ENCODE measurements around the gene SLC22A23.

The SLC22A23 gene

GRCh38 chr6:3480009-3480408 is 23.2 kb upstream of the SLC22A23 start:
- no peaks in the 10 kb centered on the region for H3K9me3 ChIP-seq (ENCODE audit: severe bottlenecking)
- H3K27me3 ChIP-seq (ENCODE audit: insufficient read depth, poor library complexity, severe bottlenecking), result no peaks in the 10 kb centered on the region
- H3K4me1 ChIP-seq (ENCODE audit: insufficient read depth, poor library complexity, severe bottlenecking), result no peaks in the 10 kb centered on the region
- H3K27ac ChIP-seq (ENCODE audit: poor library complexity, severe bottlenecking), result no peak overlapping the region
- TF ChIP-seq CTCF (IDR thresholded peaks at IDR 0.05; ENCODE audit: poor library complexity, severe bottlenecking), result no peak
- no peaks in the 10 kb centered on the region for H3K36me3 ChIP-seq (ENCODE audit: low read depth)
- H3K4me3 ChIP-seq (ENCODE audit: severe bottlenecking), result no peak overlapping the region
- no peak for ATAC-seq (ENCODE audit: low read depth)
- DNase-seq (ENCODE audit: low spot score), result no peak

GRCh38 chr6:3473773-3474172 is 16.9 kb upstream of the SLC22A23 start:
- DNase-seq (ENCODE audit: low spot score) (no peak), ATAC-seq (ENCODE audit: low read depth) (no peak)
- H3K27ac ChIP-seq (ENCODE audit: poor library complexity, severe bottlenecking), result no peak overlapping the region
- no peak overlapping the region for H3K4me3 ChIP-seq (ENCODE audit: severe bottlenecking)
- H3K36me3 ChIP-seq (ENCODE audit: low read depth), result no peaks in the 10 kb centered on the region
- H3K27me3 ChIP-seq (ENCODE audit: insufficient read depth, poor library complexity, severe bottlenecking), result no peaks in the 10 kb centered on the region
- no peak for TF ChIP-seq CTCF (IDR thresholded peaks at IDR 0.05; ENCODE audit: poor library complexity, severe bottlenecking)
- no peaks in the 10 kb centered on the region for H3K9me3 ChIP-seq (ENCODE audit: severe bottlenecking)
- H3K4me1 ChIP-seq (ENCODE audit: insufficient read depth, poor library complexity, severe bottlenecking), result peaks cover 7% of the 10 kb centered on the region

GRCh38 chr6:3471711-3472110 is 14.9 kb upstream of the SLC22A23 start:
- Histone ChIP-seq H3K9me3 (ENCODE audit: severe bottlenecking) (no peaks in the 10 kb centered on the region), H3K27me3 (ENCODE audit: insufficient read depth, poor library complexity, severe bottlenecking) (no peaks in the 10 kb centered on the region), H3K27ac (ENCODE audit: poor library complexity, severe bottlenecking) (no peak overlapping the region), H3K36me3 (ENCODE audit: low read depth) (no peaks in the 10 kb centered on the region), H3K4me3 (ENCODE audit: severe bottlenecking) (no peak overlapping the region), H3K4me1 (ENCODE audit: insufficient read depth, poor library complexity, severe bottlenecking) (peaks cover 7% of the 10 kb centered on the region)
- TF ChIP-seq CTCF (IDR thresholded peaks at IDR 0.05; ENCODE audit: poor library complexity, severe bottlenecking), result no peak
- DNase-seq (ENCODE audit: low spot score), result no peak
- no peak for ATAC-seq (ENCODE audit: low read depth)

- no peak for TF ChIP-seq CTCF (IDR thresholded peaks at IDR 0.05; ENCODE audit: poor library complexity, severe bottlenecking)
- no peak for ATAC-seq (ENCODE audit: low read depth)
- H3K9me3 ChIP-seq (ENCODE audit: severe bottlenecking), result no peaks in the 10 kb centered on the region
- no peak for DNase-seq (ENCODE audit: low spot score)
- no peak overlapping the region for H3K4me3 ChIP-seq (ENCODE audit: severe bottlenecking)
- H3K27ac ChIP-seq (ENCODE audit: poor library complexity, severe bottlenecking), result no peak overlapping the region
- no peaks in the 10 kb centered on the region for H3K27me3 ChIP-seq (ENCODE audit: insufficient read depth, poor library complexity, severe bottlenecking)
- peaks cover 7% of the 10 kb centered on the region for H3K4me1 ChIP-seq (ENCODE audit: insufficient read depth, poor library complexity, severe bottlenecking)
- H3K36me3 ChIP-seq (ENCODE audit: low read depth), result no peaks in the 10 kb centered on the region
These were observed 14.4 kb upstream of the SLC22A23 start for GRCh38 chr6:3471286-3471685.

GRCh38 chr6:3468585-3468984 is 11.7 kb upstream of the SLC22A23 start:
- H3K27me3 ChIP-seq (ENCODE audit: insufficient read depth, poor library complexity, severe bottlenecking), result no peaks in the 10 kb centered on the region
- no peak overlapping the region for H3K4me3 ChIP-seq (ENCODE audit: severe bottlenecking)
- no peak overlapping the region for H3K27ac ChIP-seq (ENCODE audit: poor library complexity, severe bottlenecking)
- DNase-seq (ENCODE audit: low spot score) (no peak), ATAC-seq (ENCODE audit: low read depth) (no peak)
- no peak for TF ChIP-seq CTCF (IDR thresholded peaks at IDR 0.05; ENCODE audit: poor library complexity, severe bottlenecking)
- peaks cover 7% of the 10 kb centered on the region for H3K4me1 ChIP-seq (ENCODE audit: insufficient read depth, poor library complexity, severe bottlenecking)
- H3K9me3 ChIP-seq (ENCODE audit: severe bottlenecking), result no peaks in the 10 kb centered on the region
- H3K36me3 ChIP-seq (ENCODE audit: low read depth), result no peaks in the 10 kb centered on the region

Data from RWPE2 (cell line).